IPS DF 4.7 (cell line): ENCODE results near the gene POU6F1.

Experiments
- DNase-seq: peaks from one replicate; pipeline ENCODE4 v3.0.0-alpha.2; 2013; ENCODE audit warnings: low spot score; ENCODE audit errors: extremely low read depth

POU6F1 gene

GRCh38 chr12:51197736-51198567 lies 19.9 kb downstream of the POU6F1 start:
- no peak for DNase-seq

- no peak for DNase-seq
Measured at GRCh38 chr12:51196547-51196946, 21.3 kb downstream of the POU6F1 start.

- DNase-seq, result no peak
Measured at GRCh38 chr12:51195841-51196240, 22.0 kb downstream of the POU6F1 start.

GRCh38 chr12:51192284-51192671 lies 25.6 kb downstream of the POU6F1 start:
- no peak for DNase-seq

- DNase-seq, result no peak
Measured at GRCh38 chr12:51191516-51192283, 26.2 kb downstream of the POU6F1 start.

- no peak for DNase-seq
Measured at GRCh38 chr12:51190820-51191219, 27.0 kb downstream of the POU6F1 start.

- DNase-seq, result no peak
Measured at GRCh38 chr12:51189790-51190355, 28.0 kb downstream of the POU6F1 start.

- no peak for DNase-seq
Measured at GRCh38 chr12:51188359-51189051, 29.4 kb downstream of the POU6F1 start.

- DNase-seq, result no peak
Measured at GRCh38 chr12:51187370-51187987, 30.4 kb downstream of the POU6F1 start.

GRCh38 chr12:51186465-51187085 lies 31.3 kb downstream of the POU6F1 start:
- no peak for DNase-seq

GRCh38 chr12:51185171-51185717 lies 32.6 kb downstream of the POU6F1 start:
- DNase-seq, result no peak

GRCh38 chr12:51183816-51184215 lies 34.0 kb downstream of the POU6F1 start:
- no peak for DNase-seq

GRCh38 chr12:51183349-51183748 lies 34.5 kb downstream of the POU6F1 start:
- no peak for DNase-seq

GRCh38 chr12:51181558-51181957 lies 36.3 kb downstream of the POU6F1 start:
- no peak for DNase-seq

- DNase-seq, result no peak
Measured at GRCh38 chr12:51177897-51178296, 40.0 kb downstream of the POU6F1 start.

GRCh38 chr12:51174501-51174900 lies 43.4 kb downstream of the POU6F1 start:
- no peak for DNase-seq

GRCh38 chr12:51172515-51173431 lies 45.1 kb downstream of the POU6F1 start, which contains the start of gene TFCP2:
TSS of gene TFCP2 (minus strand) at chr12:51173135. CDS start at chr12:51172422, 713 bp downstream.
- DNase-seq, result peak; percentile 89

GRCh38 chr12:51171884-51172514 lies 45.9 kb downstream of the POU6F1 start:
- no peak for DNase-seq

- DNase-seq, result no peak
Measured at GRCh38 chr12:51163795-51164194, 54.1 kb downstream of the POU6F1 start.
